HG03139 (cell line): ENCODE results near the gene ABI3.
"Not testable (repeated sequence)": the region's sequence is repeated elsewhere in the genome, so short reads cannot be mapped to it uniquely, and the experiment has no call there.

Experiments used
- ATAC-seq: cut with Tn5 transposase; IDR thresholded peaks from one replicate; pipeline ENCODE4 v1.9.1; 2021; ENCODE audit not compliant: unreplicated experiment

ABI3 gene, protein sequence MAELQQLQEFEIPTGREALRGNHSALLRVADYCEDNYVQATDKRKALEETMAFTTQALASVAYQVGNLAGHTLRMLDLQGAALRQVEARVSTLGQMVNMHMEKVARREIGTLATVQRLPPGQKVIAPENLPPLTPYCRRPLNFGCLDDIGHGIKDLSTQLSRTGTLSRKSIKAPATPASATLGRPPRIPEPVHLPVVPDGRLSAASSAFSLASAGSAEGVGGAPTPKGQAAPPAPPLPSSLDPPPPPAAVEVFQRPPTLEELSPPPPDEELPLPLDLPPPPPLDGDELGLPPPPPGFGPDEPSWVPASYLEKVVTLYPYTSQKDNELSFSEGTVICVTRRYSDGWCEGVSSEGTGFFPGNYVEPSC

GRCh38 chr17:49210158-49211029, at the start of gene ABI3, which contains the start of gene GNGT2:
Gene ABI3, plus strand, starts transcription at chr17:49210707. Its CDS starts 18 bp downstream, at chr17:49210725.
Gene GNGT2, minus strand, starts transcription at chr17:49210574. Its CDS starts 3,152 bp downstream, at chr17:49207422.
- peak; percentile 69 for ATAC-seq

DNA sequence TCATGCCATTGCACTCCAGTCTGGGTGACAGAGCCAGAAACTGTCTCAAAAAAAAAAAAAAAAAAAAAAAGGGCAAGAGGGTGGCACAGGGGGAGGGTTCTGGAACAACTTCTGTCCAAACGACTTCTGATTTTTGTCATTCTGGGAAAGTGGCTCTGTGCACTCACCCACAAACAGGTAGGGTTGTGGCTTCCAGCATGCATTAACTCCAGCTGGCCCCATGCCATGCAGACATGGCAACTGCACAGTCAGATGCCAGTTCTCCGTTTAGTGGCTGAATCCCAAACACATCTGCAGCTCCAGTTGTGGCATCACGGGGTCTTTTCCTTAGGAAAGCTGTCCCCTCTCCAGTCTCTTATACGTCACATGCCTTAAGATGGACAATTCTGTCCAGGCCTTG, 47.6 kb upstream of the ABI3 start:
- ATAC-seq = no peak

- no peak for ATAC-seq
These were observed 45.4 kb upstream of the ABI3 start for GRCh38 chr17:49165143-49165542.

DNA sequence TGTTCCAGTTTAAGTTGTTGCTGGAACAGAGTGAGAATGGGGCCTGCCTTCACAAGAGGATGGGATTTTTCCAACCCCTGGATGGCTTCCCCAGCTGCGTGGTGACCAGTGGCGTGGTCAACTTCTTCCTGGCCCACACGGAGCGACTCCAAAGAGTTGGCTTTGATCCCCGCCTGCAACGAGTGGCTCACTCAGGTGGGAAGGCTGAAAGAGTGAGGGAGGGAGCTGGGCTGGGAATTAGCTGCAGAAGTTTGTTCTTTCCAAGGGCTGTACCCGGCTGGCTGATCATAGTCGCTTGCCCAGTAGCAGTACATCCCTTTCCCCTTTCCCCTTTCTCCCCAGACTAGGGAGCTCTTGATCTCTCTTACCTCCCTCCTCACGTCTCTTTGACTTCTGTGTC, 41.8 kb upstream of the ABI3 start:
- no peak for ATAC-seq

GRCh38 chr17:49170216-49170615, 40.3 kb upstream of the ABI3 start:
- ATAC-seq = no peak

GRCh38 chr17:49170711-49171110, 39.8 kb upstream of the ABI3 start:
- ATAC-seq = not testable (repeated sequence)

- not testable (repeated sequence) for ATAC-seq
These were observed 34.5 kb upstream of the ABI3 start for GRCh38 chr17:49175978-49176377.

DNA sequence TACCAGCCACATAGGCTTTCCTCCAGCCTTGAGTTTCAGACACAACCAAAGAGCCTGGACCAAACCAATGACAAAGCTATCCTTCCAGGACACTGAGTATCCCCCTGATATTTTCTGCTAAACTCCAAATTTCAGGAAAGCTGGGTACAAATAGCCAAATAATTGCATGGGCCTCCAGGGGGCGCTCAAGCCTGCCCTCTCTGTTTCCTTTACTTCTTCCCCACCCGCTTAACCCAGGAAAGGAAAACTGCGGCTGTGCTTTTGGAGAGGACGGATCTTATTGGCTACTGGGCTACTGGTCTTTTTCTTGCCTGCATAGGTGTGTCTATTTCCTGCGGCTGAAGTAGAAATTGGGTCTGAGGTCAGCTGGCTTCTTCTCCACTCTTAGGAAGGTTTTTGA, 30.2 kb upstream of the ABI3 start:
- no peak for ATAC-seq

- no peak for ATAC-seq
These were observed 29.4 kb upstream of the ABI3 start for GRCh38 chr17:49180998-49181635.

DNA sequence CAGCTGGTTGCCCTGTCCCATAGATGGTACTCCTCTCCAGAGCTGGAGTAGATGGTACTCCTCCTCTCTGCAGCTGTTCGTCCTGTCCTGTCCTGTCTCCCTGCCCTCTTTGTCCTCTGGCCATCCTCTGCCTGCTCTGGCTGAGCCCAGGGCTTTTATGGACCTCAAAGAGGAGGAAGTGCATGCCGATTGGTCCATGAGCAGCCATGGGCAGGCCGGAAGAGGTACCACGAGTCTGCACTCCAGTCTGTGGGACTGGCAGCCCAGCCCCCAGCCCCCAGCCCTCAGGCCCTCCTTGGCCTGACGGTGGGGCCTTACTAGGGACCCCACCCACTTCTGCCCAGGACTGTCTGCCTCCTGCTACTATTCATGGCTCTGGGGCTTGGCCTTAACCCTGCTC, 27.2 kb upstream of the ABI3 start:
- no peak for ATAC-seq

DNA sequence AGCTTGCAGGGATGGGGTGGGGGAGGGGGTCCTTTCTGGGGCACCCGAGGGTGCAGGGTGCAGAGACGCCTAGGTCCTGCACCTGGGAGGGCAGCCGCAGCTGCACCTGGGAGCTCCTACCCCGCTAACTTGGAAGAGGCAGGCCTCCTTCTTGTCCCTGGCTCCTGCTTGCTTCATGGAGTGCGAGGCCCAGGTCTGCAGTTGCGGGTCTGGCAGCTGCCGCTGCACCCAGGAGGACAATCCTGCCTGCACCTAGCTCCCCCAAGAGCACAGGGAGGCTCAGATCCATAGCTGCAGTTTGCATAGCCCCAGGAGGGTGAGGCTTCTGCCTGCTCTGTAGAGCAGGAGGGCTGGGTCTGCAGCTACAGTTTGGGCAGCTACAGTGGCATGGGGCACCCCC, 26.7 kb upstream of the ABI3 start:
- no peak for ATAC-seq

GRCh38 chr17:49184522-49184921, 26.0 kb upstream of the ABI3 start:
- ATAC-seq = not testable (repeated sequence)

DNA sequence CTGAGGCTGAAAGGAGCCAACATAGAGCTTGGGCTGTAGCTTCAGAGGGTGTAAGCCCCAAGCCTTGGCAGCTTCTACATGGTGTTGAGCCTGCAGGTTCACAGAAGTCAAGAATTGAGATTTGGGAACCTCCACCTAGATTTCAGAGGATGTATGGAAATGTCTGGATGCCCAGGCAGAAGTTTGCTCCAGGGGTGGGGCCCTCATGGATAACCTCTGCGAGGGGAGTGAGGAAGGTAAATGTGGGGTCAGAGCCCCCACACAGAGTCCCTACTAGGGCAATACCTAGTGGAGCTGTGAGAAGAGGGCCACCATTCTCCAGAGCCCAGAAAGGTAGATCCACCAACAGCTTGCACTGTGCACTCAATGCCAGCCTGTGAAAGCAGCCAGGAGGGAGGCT, 25.1 kb upstream of the ABI3 start:
- not testable (repeated sequence) for ATAC-seq

DNA sequence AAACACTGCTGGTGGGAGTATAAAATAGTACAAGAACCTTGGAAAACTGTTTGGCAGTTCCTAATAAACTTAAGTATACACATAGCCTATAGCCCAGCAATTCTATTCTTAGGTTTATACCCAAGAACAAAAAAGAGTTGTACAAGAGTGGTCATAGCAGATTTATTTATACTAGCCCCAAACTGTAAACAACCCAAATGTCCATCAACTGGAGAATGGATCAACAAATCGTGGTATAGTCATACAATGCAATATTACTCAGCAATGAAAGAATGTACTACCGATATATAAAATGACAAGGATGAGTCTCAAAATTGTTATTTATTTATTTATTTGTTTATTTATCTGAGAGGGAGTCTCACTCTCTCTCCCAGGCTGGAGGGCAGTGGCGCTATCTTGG, 23.2 kb upstream of the ABI3 start:
- ATAC-seq = no peak

- no peak for ATAC-seq
These were observed 19.6 kb upstream of the ABI3 start for GRCh38 chr17:49190932-49191331.

DNA sequence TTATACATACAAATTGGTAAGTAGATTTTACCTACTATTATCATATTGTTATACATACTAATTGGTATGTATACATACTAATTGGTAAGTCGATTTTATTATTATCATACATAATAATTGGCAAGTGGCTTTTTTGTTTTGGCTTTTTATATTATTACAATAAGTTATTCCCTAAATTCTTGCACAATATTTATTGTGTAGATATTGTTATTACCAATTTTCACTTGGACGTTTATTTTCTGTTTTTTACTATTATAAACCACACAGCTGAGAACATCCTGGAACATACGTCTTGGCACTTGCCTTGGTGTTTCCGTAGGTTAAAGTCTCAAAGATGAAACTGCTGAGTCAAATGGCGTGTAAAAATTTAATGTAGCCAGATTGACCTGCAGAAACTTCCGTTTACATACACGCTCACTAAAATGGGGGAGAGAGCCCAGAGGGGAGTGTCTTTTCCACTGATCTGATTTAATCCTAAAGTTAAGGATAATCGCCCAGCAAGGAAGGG, 19.0 kb upstream of the ABI3 start:
- ATAC-seq = peak; percentile 7

- peak; percentile 43 for ATAC-seq
These were observed 18.4 kb upstream of the ABI3 start for GRCh38 chr17:49191917-49192741.

- no peak for ATAC-seq
These were observed 16.8 kb upstream of the ABI3 start for GRCh38 chr17:49193513-49194296.

GRCh38 chr17:49194297-49194607, 16.3 kb upstream of the ABI3 start:
- no peak for ATAC-seq

- no peak for ATAC-seq
These were observed 14.8 kb upstream of the ABI3 start for GRCh38 chr17:49195751-49196150.
